ENCODE data around the gene ZNF805.
A peak's percentile ranks its signal among the peaks of the same experiment; 100 is the strongest.
"Not testable (repeated sequence)": the region's sequence is repeated elsewhere in the genome, so short reads cannot be mapped to it uniquely, and the experiment has no call there.

Gene ZNF805

DNA sequence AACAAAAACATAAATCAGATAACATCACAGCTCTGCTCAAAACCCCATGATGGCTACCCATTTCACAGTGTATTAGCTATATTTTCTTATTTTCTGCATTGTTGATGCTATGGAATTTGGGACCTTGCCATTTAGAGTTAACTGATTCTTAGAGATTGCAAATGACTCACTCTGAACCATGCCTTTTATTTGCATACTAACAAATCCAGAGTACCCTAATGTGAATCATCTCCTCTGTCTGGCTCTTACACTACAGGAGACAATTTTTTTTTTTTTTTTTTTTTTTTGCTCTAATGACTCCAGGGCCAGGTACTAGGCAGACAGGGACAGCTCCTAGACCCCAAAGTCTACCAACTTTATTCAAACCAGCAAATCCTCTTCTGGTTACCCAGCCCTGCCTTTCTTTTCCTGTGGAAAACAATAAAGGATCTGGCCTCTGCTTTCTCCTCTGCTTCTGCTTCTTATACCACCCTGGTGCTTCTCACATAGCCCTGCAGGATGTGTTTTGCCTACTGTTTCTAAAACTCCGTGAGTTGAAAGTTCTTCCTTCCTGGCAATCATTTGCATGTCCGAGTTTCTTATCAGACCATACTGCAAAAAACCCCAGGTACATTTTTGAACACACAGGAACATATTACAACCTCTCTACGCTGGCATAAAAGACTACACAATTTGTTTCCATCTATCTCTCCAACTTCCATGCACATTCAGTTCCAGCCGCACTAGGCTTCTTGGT is 29.3 kb downstream of the ZNF805 start:
- Histone ChIP-seq H3K27me3 (replicated peaks; ENCODE audit: control insufficient read depth, insufficient read depth, low read length) (no peaks in the 10 kb centered on the region), H3K4me1 (ENCODE audit: control insufficient read depth, insufficient read depth, low read length) (no peaks in the 10 kb centered on the region), H3K9ac (ENCODE audit: low read length) (no peak overlapping the region), H3K9me3 (ENCODE audit: control insufficient read depth, low read length) (no peaks in the 10 kb centered on the region), H3K36me3 (ENCODE audit: control insufficient read depth, insufficient read depth, low read length, severe bottlenecking) (peaks cover 4% of the 10 kb centered on the region), H3K4me3 (ENCODE audit: low read length) (no peak overlapping the region)
- DNase-seq (ENCODE audit: low read depth): peak; percentile 74

DNA sequence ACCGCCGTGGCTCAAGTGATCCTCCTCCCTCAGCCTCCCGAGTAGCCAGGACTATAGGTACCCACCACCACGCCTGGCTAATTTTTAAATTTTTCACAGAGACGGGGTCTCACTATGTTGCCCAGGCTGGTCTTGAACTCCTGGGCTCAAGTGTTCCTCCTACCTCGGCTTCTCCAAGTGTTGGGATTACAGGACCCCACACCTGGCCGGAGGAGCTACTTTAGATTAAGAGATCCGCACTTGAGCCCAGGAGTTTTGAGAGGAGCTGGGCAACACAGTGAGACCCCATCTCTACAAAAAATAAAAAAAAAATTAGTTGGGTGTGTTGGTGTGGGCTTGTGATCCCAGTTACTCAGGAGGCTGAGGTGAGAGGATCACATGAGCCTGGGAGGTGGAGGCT is 30.8 kb downstream of the ZNF805 start:
- DNase-seq (ENCODE audit: low read depth): no peak

DNA sequence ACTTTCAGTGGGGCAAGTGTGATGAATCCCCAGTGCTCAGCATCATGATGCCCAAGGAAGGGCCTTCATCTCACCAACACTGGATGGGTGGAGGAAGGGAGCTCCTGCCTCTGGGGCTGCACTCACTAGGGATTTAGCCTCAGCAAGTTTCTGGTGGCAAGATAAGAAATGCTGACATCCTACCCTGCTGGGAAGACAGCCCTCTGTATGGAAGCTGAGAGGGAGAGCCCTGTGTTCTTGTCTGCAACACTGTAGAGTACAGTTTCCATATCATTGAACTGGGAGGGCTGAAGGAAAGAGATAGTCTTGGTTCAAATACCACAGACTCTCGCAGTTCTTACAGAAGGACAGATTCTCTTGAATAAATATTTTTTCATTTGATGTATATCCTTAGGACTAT is 32.6 kb downstream of the ZNF805 start:
- DNase-seq (ENCODE audit: low read depth): no peak
- Histone ChIP-seq H3K4me1 (ENCODE audit: control insufficient read depth, insufficient read depth, low read length) (no peaks in the 10 kb centered on the region), H3K36me3 (ENCODE audit: control insufficient read depth, insufficient read depth, low read length, severe bottlenecking) (peaks cover 7% of the 10 kb centered on the region), H3K27me3 (replicated peaks; ENCODE audit: control insufficient read depth, insufficient read depth, low read length) (no peaks in the 10 kb centered on the region), H3K9ac (ENCODE audit: low read length) (no peak overlapping the region), H3K9me3 (ENCODE audit: control insufficient read depth, low read length) (no peaks in the 10 kb centered on the region), H3K4me3 (ENCODE audit: low read length) (no peak overlapping the region)

More for the DNA sequence above, 30.8 kb downstream of the ZNF805 start:
- H3K9me3 ChIP-seq (ENCODE audit: control insufficient read depth, low read length): no peaks in the 10 kb centered on the region
- H3K27me3 ChIP-seq (replicated peaks; ENCODE audit: control insufficient read depth, insufficient read depth, low read length): no peaks in the 10 kb centered on the region
- peaks cover 4% of the 10 kb centered on the region for H3K36me3 ChIP-seq (ENCODE audit: control insufficient read depth, insufficient read depth, low read length, severe bottlenecking)
- no peak overlapping the region for H3K9ac ChIP-seq (ENCODE audit: low read length)
- no peaks in the 10 kb centered on the region for H3K4me1 ChIP-seq (ENCODE audit: control insufficient read depth, insufficient read depth, low read length)
- H3K4me3 ChIP-seq (ENCODE audit: low read length): no peak overlapping the region

DNA sequence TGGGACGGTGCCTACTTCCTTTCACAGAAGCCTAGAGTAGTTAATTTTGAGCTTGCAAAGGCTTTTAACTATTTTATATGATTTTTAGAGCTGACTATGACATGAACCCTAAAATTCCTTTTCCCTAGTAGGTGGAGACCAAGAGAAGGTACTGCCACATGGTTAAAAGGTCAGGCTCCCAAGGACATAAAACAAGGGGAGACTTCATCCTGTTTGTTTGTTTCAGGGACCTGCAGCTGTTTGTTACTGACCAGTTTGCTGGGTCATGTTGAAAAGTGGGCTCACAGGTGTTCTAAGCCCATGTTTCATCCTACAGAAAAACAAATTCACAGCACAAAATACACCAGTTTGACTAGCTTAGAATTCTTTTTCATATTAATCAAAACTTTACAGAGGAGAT is 36.0 kb downstream of the ZNF805 start:
- H3K4me1 ChIP-seq (ENCODE audit: control insufficient read depth, insufficient read depth, low read length): peaks cover 5% of the 10 kb centered on the region
- DNase-seq (ENCODE audit: low read depth): no peak
- H3K9me3 ChIP-seq (ENCODE audit: control insufficient read depth, low read length): no peaks in the 10 kb centered on the region
- H3K27me3 ChIP-seq (replicated peaks; ENCODE audit: control insufficient read depth, insufficient read depth, low read length): no peaks in the 10 kb centered on the region
- H3K36me3 ChIP-seq (ENCODE audit: control insufficient read depth, insufficient read depth, low read length, severe bottlenecking): peaks cover 3% of the 10 kb centered on the region
- no peak overlapping the region for H3K4me3 ChIP-seq (ENCODE audit: low read length)
- no peak overlapping the region for H3K9ac ChIP-seq (ENCODE audit: low read length)

DNA sequence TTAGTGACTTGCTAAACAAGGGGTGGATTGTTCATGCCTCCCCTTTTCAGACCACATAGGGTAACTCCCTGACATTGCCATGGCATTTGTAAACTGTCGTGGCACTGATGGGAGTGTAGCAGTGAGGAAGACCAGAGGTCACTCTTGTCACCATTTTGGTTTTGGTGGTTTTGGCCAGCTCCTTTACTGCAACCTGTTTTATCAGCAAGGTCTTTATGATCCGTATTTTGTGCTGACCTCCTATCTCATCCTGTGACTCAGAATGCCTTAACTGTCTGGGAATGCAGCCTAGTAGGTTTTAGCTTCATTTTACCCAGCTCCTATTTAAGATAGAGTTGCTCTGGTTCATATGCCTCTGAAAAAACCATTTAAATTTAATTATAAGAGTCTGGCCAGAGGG is 38.0 kb downstream of the ZNF805 start:
- not testable (repeated sequence) for H3K9ac ChIP-seq (ENCODE audit: low read length); H3K36me3 ChIP-seq (ENCODE audit: control insufficient read depth, insufficient read depth, low read length, severe bottlenecking); H3K9me3 ChIP-seq (ENCODE audit: control insufficient read depth, low read length); H3K27me3 ChIP-seq (replicated peaks; ENCODE audit: control insufficient read depth, insufficient read depth, low read length); H3K4me3 ChIP-seq (ENCODE audit: low read length)
- peak; percentile 14 for DNase-seq (ENCODE audit: low read depth)
- H3K4me1 ChIP-seq (ENCODE audit: control insufficient read depth, insufficient read depth, low read length): peaks cover 19% of the 10 kb centered on the region

DNA sequence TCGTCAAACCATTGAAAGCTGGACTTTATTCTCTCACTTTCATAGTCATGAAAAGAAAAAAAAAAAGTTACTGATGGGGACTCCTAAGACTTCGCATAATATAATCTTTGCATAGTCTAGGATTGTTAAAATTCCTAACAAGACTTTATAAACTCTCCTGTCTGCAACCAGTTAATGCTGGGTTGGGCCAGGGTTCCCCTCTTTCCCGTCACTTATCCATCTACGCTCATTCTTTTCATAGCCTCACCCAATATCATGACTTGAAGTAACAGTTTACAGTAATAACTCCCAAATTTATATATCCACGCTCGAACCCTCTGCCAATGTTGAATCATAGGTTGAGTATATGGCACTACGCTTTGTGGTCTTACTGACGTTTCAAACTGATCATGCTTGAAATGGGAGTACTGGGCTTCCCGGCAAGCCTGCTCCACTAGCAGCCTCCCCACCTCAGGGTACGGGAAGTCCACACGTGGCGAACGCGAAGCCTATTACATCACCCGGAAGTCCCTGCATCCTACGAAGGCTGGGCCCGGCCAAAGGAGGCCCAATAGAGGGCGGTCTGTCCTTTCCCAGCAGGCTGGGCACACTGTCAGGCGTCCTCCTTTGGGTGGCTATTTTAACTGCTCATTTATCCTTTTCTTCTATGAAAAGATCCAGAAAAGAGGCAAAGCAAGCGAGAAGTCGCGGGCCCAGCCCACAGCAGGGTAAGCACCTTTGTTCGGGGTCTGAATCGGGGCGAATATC is 39.2 kb downstream of the ZNF805 start:
- Histone ChIP-seq H3K9me3 (ENCODE audit: control insufficient read depth, low read length) (no peaks in the 10 kb centered on the region), H3K4me3 (ENCODE audit: low read length) (peak overlapping the region; percentile 93), H3K4me1 (ENCODE audit: control insufficient read depth, insufficient read depth, low read length) (peaks cover 24% of the 10 kb centered on the region), H3K9ac (ENCODE audit: low read length) (peak overlapping the region; percentile 98), H3K36me3 (ENCODE audit: control insufficient read depth, insufficient read depth, low read length, severe bottlenecking) (peaks cover 16% of the 10 kb centered on the region), H3K27me3 (replicated peaks; ENCODE audit: control insufficient read depth, insufficient read depth, low read length) (no peaks in the 10 kb centered on the region)
- DNase-seq (ENCODE audit: low read depth): peak; percentile 98

DNA sequence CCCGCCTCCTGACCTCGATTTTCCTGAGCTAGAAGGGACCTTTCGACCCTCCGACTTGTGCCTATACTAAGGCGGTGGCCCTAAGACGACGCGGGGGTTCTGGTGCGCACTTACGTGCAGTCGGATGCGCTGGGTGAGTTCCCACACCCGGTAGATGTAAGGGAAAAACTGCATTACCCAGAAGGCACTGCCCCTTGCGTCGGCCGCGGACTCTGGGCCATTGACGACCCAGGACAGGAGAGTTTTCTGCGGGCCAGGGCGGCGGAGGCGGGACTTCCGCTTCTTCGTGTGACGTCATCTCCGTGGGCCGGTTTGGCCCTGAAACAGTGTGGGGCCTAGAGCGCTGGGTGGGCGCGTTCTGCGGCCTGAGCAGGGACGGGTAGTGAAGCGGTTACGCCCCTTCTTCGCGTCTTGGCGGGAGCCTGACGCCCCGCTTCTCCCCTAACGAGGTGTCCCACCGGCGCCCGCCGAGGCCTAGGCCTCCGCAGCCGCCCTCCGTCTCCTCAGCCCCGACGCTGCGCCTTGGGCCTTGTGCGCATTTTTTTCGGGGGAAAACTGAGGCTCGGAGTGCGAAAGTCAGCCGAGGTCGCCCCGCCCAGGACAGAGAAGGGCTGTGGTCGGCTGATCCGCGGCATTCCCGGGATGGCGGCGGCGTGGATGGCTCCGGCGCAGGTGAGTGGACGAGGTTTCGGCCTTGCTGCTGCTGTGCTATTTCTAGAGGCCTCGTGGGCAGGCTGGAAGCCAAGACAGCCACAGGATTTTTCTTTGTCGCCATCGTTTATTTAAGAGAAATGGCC is 39.9 kb downstream of the ZNF805 start, which contains the start of gene ZNF460:
ZNF460 (plus strand) TSS at position 321 of the 797 bp plus-strand sequence; CDS start at position 643, 322 bp downstream.
- peaks cover 24% of the 10 kb centered on the region for H3K4me1 ChIP-seq (ENCODE audit: control insufficient read depth, insufficient read depth, low read length)
- peaks cover 24% of the 10 kb centered on the region for H3K36me3 ChIP-seq (ENCODE audit: control insufficient read depth, insufficient read depth, low read length, severe bottlenecking)
- H3K27me3 ChIP-seq (replicated peaks; ENCODE audit: control insufficient read depth, insufficient read depth, low read length): no peaks in the 10 kb centered on the region
- H3K9me3 ChIP-seq (ENCODE audit: control insufficient read depth, low read length): no peaks in the 10 kb centered on the region
- peak; percentile 99 for DNase-seq (ENCODE audit: low read depth)
- peak within 1 kb of the TSS; percentile 98 for H3K9ac ChIP-seq (ENCODE audit: low read length)
- H3K4me3 ChIP-seq (ENCODE audit: low read length): peak within 1 kb of the TSS; percentile 93

DNA sequence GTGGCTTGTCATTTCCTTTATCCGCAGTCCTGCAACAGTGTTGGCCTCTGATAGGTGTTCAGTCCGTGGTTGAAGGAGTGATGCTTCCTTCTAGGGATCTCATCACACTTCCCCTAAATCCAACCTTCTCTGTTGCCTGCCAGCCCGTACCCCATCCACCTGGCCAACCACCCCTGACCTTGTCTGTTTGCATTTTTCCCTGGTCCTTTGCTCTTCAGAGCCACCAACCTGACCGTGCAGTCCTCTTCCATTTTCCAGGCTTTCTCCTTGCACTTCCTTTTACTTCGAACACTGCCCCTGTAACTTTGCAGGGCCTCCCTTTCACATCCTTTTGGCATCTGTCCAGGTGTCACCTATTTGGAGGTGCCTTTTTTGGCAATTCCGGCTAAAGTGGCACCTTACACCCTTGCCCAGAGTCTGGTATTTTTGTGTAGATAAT is 40.5 kb downstream of the ZNF805 start:
- Histone ChIP-seq H3K9me3 (ENCODE audit: control insufficient read depth, low read length) (no peaks in the 10 kb centered on the region), H3K9ac (ENCODE audit: low read length) (peak overlapping the region; percentile 98), H3K4me1 (ENCODE audit: control insufficient read depth, insufficient read depth, low read length) (peaks cover 24% of the 10 kb centered on the region), H3K27me3 (replicated peaks; ENCODE audit: control insufficient read depth, insufficient read depth, low read length) (no peaks in the 10 kb centered on the region), H3K36me3 (ENCODE audit: control insufficient read depth, insufficient read depth, low read length, severe bottlenecking) (peaks cover 30% of the 10 kb centered on the region), H3K4me3 (ENCODE audit: low read length) (peak overlapping the region; percentile 93)
- DNase-seq (ENCODE audit: low read depth): peak; percentile 30

DNA sequence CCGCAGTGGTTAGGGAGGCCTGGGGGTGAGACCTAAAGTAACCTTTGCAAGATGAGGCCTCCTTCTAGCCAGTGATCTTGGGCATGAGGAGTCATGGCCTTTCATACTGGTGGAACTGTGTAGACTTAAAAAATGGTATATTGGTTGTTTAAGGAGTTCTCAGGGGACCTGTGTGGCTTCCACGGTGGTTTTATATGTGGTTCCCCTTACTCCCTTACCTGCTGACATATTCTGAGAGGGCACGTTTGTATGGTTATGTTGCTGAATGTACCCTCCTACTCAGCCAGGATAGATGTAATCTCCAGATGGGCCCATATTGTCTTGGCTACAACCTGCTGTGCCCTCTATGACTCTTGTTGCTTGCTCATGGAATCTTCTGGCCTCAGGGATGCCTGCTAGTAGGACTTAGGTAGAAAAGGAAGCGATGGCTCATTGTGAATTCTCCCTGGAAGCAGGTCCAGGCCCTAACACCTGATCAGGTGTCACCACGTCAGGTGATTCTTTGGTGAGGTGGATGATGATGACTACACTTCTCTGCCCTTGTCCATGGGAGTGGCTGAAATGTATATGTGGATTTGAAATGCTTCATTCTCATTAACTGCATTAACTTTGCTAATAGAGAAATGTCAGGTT is 41.7 kb downstream of the ZNF805 start:
- DNase-seq (ENCODE audit: low read depth): no peak
- peaks cover 38% of the 10 kb centered on the region for H3K36me3 ChIP-seq (ENCODE audit: control insufficient read depth, insufficient read depth, low read length, severe bottlenecking)
- H3K27me3 ChIP-seq (replicated peaks; ENCODE audit: control insufficient read depth, insufficient read depth, low read length): no peaks in the 10 kb centered on the region
- H3K4me1 ChIP-seq (ENCODE audit: control insufficient read depth, insufficient read depth, low read length): peaks cover 24% of the 10 kb centered on the region
- H3K9ac ChIP-seq (ENCODE audit: low read length): peak overlapping the region; percentile 98
- no peaks in the 10 kb centered on the region for H3K9me3 ChIP-seq (ENCODE audit: control insufficient read depth, low read length)
- H3K4me3 ChIP-seq (ENCODE audit: low read length): peak overlapping the region; percentile 93

DNA sequence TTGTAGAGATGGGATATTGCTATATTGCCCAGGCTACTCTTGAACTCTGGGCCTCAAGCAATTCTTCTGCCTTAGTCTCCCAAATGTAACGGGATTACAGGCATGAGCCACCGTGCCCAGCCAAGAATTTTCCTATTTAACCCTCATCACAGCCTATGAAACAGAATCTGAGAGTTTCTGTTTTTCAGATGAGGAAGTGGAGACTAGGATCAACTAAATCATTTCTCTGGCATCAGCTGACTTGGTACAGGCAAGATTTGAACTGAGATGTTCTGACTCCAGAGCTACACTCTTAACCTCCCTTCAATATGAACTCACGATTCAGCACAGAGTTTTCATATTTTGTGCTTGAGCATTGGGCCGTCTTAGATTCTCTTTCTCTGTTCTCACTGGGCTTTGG is 47.9 kb downstream of the ZNF805 start:
- H3K4me3 ChIP-seq (ENCODE audit: low read length): no peak overlapping the region
- no peak overlapping the region for H3K9ac ChIP-seq (ENCODE audit: low read length)
- H3K4me1 ChIP-seq (ENCODE audit: control insufficient read depth, insufficient read depth, low read length): peaks cover 5% of the 10 kb centered on the region
- peaks cover 10% of the 10 kb centered on the region for H3K9me3 ChIP-seq (ENCODE audit: control insufficient read depth, low read length)
- peaks cover 98% of the 10 kb centered on the region for H3K36me3 ChIP-seq (ENCODE audit: control insufficient read depth, insufficient read depth, low read length, severe bottlenecking)
- no peaks in the 10 kb centered on the region for H3K27me3 ChIP-seq (replicated peaks; ENCODE audit: control insufficient read depth, insufficient read depth, low read length)
- DNase-seq (ENCODE audit: low read depth): no peak
